K562 (cell line): ENCODE results near the gene KLHL33. TPM values are rescaled to one million over a fixed set of nuclear protein-coding genes. Genes with fewer than 3 reads are reported as not detected.

Experiments used
- ELF4 ChIP-seq: fragments of 450-650 bp; formaldehyde crosslinking; IDR thresholded peaks from 2 replicates; pipeline ENCODE4 v1.4.0; 2022; ENCODE audit warnings: missing genetic modification characterization
- FOXJ2 ChIP-seq: fragments of 200-800 bp; sonication (Bioruptor generic); IDR thresholded peaks from 2 replicates; pipeline ENCODE4 v1.6.1; 2016; ENCODE audit warnings: missing genetic modification characterization, missing compliant biosample characterization
- FOXO4 ChIP-seq: fragments of 450-650 bp; formaldehyde crosslinking; IDR thresholded peaks from 2 replicates; pipeline ENCODE4 v1.4.0; 2020; ENCODE audit warnings: mild to moderate bottlenecking, moderate library complexity
- HDAC2 ChIP-seq: fragments of 450-650 bp; IDR thresholded peaks from 2 replicates; pipeline ENCODE4 v1.6.1; 2016; ENCODE audit warnings: mild to moderate bottlenecking
- ID3 ChIP-seq, 2 experiments: fragments of 250-450 bp in 1 of 2; fragments of 450-650 bp in 1 of 2; sonication (Bioruptor Pico) in 1 of 2; IDR thresholded peaks; 2 replicates each; pipeline versions ENCODE4 v1.6.1 to v1.8.0; 2016 to 2021; ENCODE audit warnings: mild to moderate bottlenecking in 2 of 2, moderate library complexity in 2 of 2, missing compliant biosample characterization in 1 of 2, missing genetic modification characterization in 1 of 2
- KDM5B ChIP-seq: fragments of 200-600 bp; sonication (generic); IDR thresholded peaks from 2 replicates; pipeline ENCODE4 v1.6.1; 2012; ENCODE audit warnings: low read depth, mild to moderate bottlenecking, moderate library complexity, low read length, control low read depth, inconsistent platforms; ENCODE audit not compliant: insufficient replicate concordance
- NFYB ChIP-seq: IDR thresholded peaks from 2 replicates; pipeline ENCODE4 v1.6.1; 2011; ENCODE audit warnings: mild to moderate bottlenecking, moderate library complexity; ENCODE audit not compliant: insufficient read length; ENCODE audit errors: extremely low read depth
- SRSF1 ChIP-seq: fragments of 200-400 bp; formaldehyde crosslinking; IDR thresholded peaks from 2 replicates; pipeline ENCODE4 v1.6.1; 2017; ENCODE audit warnings: mild to moderate bottlenecking, low read depth, low read length, moderate library complexity
- TFE3 ChIP-seq: fragments of 450-650 bp; formaldehyde crosslinking; IDR thresholded peaks from 2 replicates; pipeline ENCODE4 v1.4.0; 2020; ENCODE audit warnings: mild to moderate bottlenecking, mixed read lengths
- ZBTB40 ChIP-seq, 2 experiments: fragments of 450-650 bp in 1 of 2; sonication (generic) in 1 of 2; formaldehyde crosslinking in 1 of 2; IDR thresholded peaks; 2 replicates each; pipeline versions ENCODE4 v1.7.1 to v1.9.0; 2016 to 2022; ENCODE audit warnings: inconsistent platforms in 1 of 2, mild to moderate bottlenecking in 1 of 2, missing genetic modification reagents in 1 of 2
- ZNF764 ChIP-seq: fragments of 250-450 bp; sonication (Bioruptor Pico); IDR thresholded peaks from 2 replicates; pipeline ENCODE4 v1.4.0; 2020; ENCODE audit warnings: low read depth, mild to moderate bottlenecking, moderate library complexity
- ZZZ3 ChIP-seq: fragments of 450-650 bp; IDR thresholded peaks from 2 replicates; pipeline ENCODE4 v1.6.1; 2016; ENCODE audit warnings: antibody characterized with exemption, mild to moderate bottlenecking, moderate library complexity
- polyA plus RNA-seq, 8 experiments: library from polyadenylated mRNA; depleted of rRNA in 4 of 8; stranded (reverse) in 5 of 8; unstranded in 3 of 8; fragments of >200 nt; fragmentation: Nextera tagmentation in 2 of 8; fragmentation: Illumina TruSeq in 1 of 8; extraction: Ambion mirVana in 2 of 8; extraction: Trizol in 1 of 8; gene quantifications; 2 replicates each; pipeline versions ENCODE4 v1.2.1 to v1.2.3, GENCODE V29; 2011 to 2014; ENCODE audit warnings: inconsistent platforms in 1 of 8, missing spikeins in 1 of 8
- total RNA-seq, 7 experiments: library from RNA; depleted of rRNA in 6 of 7; stranded (reverse); fragments of >200 nt in 6 of 7; fragmentation: Illumina TruSeq in 2 of 7; extraction: Trizol in 2 of 7; gene quantifications; 2 replicates each; pipeline versions ENCODE4 v1.2.1 to v1.2.3, GENCODE V29; 2011 to 2021; ENCODE audit warnings: low replicate concordance in 1 of 7

Gene KLHL33
- total and polyA plus RNA-seq, 9 of the 15 experiments (the other 6 are each of a cell fraction or from before 2014, with no cell fraction given): 0.04 to 0.27 (median 0.13) TPM; not detected in 6

- TF ChIP-seq ZBTB40 (IDR thresholded peaks at IDR 0.05): peak; percentile 46; the same call in 1 of the 2 replicates
- no peak for TF ChIP-seq ZBTB40 (CRISPR knock-in tag; IDR thresholded peaks at IDR 0.05)
- TF ChIP-seq NFYB: peak; percentile 64
- TF ChIP-seq ZZZ3: no peak; the same call in 1 of the 2 replicates
- peak; percentile 88; the same call in 1 of the 2 replicates for TF ChIP-seq HDAC2
- no peak for TF ChIP-seq SRSF1
- peak; percentile 41; the same call in 1 of the 2 replicates for TF ChIP-seq FOXJ2 (tag)
- TF ChIP-seq ZNF764 (CRISPR knock-in tag): peak; percentile 51; the same call in 1 of the 2 replicates
- no peak for TF ChIP-seq ID3 (CRISPR knock-in tag; IDR thresholded peaks at IDR 0.05)
- peak; percentile 83 for TF ChIP-seq ID3 (tag; IDR thresholded peaks at IDR 0.05)
- TF ChIP-seq KDM5B: peak; percentile 69
- peak; percentile 100 for TF ChIP-seq TFE3 (CRISPR knock-in tag)
- TF ChIP-seq ELF4: 0 out of 2 replicates have a peak, but pooled peaks have one; percentile 47
- TF ChIP-seq FOXO4 (CRISPR knock-in tag): 0 out of 2 replicates have a peak, but pooled peaks have one; percentile 55
Observed at GRCh38 chr14:20454516-20455354, 18.8 kb upstream of the KLHL33 start, which contains the start of the genes APEX1 and OSGEP (continued).
